Fibroblast of skin of left biceps (primary cell): ENCODE data around the gene TLE3.

Experiments
- DNase-seq, 2 experiments: peaks; one replicate each; pipeline ENCODE4 v3.0.0-alpha.2; 2013; ENCODE audit warnings: low read depth in 2 of 2

Gene TLE3

DNA sequence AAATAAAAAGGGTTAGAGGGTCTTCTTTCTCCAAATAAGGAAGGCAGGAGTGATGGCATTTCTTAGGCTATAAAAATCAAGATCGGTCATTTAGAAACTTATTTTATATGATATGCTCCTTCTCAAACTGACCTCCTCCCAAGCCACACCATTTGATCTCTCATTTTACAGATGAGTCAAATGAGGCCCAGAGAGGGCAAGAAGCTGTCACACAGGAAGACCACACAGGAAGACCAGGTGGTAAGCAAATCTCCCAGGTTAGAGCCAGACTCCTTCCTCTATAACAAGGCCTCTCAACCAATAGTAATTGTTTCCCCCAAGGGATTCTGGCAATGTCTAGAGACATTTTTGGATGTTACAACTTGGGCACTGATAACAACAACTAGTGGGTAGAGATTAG is 13.8 kb downstream of the TLE3 start:
- DNase-seq: no peak

DNA sequence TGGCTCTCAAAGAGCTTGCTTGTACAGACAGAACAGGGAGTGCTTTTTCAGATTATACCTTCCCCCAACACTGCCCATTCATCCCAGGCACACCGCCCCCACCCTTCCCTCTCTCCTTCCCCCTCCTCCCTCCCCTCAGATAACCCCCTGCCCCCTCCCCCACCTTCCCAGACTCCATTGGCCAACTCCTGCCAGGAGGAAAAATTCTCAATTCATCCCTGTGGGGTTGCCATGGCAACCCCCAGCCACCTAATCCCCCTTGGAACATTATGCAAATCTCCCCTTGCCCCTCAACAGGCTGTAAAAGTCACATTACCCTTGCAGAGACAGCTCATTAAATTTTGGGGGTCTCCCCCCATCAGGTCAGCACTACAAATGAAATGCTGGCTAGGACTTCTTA is 14.3 kb downstream of the TLE3 start:
- no peak for DNase-seq

DNA sequence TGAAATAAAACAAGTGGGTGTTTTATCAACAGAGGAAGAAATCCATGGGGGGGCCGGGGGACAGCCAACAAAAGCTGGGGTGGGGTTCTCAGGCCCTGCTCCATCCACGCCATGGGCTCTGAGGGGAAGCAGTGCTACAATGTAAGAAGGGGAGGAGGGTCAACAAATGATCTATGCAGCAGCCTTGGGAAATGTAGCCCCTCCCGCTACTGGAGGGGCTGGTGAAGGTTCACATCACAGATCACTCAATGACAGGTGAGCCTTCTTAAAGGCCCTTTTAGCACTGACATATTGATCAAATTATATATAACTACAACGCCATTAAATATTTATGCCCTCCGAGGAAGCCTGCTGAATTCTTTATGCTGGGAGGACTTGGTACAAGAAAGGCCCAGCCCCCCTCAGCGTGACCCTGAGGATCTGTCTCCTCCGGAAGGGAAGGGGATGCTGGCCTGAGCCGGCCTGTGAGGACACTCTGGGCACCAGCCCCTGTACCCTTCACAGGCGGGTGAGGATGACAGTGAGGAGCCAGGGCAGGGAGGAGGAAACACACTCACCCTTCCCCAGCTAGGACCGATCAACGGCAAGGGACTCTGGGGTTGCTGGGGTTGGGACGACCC is 15.3 kb downstream of the TLE3 start:
- no peak for DNase-seq

DNA sequence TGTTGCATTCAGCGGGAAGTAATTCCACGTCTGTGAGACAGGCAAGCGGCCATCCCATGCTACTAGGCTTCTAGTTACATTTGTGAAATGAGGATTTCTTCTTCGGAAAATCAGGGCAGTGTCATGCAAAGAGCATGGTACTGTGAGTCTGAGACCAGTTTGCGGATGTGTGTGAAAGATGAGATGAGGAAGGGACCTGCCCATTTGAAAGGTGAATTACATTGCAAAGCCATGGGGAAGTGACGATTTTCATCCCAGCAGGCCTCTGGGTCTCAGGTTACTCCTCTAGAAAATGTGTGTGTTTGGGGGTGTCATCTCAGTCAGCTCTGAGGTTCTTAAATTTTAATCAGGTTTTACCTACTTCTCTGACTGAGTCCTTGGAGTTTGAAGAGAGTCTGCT is 16.1 kb downstream of the TLE3 start:
- no peak for DNase-seq

DNA sequence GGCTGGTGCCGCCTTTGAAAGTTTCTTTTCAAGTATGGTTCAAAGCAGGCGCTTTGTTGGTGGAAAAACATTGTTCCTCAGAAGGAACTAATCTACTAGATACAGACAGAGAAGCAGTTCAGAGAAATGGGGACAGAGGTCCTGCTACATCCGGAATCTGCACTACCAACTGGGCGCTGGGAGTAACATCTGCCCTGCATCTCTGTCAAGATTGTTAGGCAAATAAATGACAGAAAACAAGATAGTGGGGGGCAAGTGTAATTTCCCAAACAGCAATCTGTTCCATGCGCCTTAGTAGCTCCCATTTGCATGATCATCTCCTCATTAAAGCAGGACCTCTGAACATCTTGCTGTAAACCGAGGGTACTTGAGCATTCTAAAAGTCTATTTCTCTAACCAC is 17.4 kb downstream of the TLE3 start:
- no peak for DNase-seq

DNA sequence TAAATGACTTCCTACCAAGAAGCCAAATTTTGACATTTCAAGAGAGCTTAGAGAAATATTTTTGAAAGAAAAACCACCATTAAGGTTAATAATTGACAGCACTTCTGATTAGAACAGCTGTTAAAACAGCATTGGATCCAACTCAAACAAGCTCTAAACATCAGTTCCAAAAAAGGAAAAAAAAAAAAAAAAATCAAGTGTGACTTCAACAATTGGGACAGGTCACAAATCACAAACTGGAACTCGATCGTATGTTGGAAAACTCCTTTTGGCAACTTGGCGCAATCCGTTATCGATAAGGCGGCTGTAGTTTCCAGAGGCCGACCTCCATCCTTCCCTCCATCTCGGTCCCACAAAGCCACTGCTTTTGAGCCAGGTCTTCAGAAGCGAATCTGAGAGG is 17.8 kb downstream of the TLE3 start:
- no peak for DNase-seq

DNA sequence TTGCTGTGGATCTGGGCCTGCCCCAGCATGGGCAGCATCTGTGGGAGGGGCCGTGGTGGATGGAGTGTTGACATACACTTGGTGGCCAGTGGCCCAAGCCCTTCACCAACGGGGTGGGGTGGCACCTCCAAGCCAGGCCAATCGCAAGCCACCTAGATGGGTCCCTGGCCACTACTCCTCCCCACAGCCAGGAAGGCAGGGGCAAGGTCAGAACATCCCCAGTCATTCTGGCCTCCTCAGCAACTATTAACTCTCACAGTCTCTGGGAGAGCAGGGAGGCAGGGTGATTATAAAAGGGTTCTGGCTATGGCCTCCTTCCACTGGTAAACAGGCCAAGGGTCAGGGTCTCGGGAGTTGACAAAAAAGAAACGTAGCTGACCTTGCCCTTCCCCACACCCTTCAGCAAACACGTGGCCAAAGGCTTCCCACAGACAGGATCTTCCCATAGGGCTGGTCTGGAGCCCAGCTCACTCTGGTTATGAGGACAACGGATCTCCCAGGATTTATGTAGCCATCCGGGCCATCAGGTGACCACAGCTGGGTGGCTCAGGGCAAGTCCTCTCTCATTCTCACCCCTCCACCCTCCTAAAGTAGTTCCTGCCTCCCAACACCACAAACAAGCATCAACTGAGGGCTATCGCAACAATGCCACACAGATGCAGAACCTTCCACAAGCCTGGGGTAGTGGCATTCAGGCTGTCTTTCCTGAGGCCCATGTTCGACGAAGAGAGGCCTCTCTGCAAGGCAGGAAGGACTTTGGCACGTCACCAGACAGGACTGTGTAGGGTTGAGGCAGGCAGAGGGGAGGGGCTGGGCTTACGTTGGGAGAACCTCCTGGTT is 18.9 kb downstream of the TLE3 start:
- no peak for DNase-seq

DNA sequence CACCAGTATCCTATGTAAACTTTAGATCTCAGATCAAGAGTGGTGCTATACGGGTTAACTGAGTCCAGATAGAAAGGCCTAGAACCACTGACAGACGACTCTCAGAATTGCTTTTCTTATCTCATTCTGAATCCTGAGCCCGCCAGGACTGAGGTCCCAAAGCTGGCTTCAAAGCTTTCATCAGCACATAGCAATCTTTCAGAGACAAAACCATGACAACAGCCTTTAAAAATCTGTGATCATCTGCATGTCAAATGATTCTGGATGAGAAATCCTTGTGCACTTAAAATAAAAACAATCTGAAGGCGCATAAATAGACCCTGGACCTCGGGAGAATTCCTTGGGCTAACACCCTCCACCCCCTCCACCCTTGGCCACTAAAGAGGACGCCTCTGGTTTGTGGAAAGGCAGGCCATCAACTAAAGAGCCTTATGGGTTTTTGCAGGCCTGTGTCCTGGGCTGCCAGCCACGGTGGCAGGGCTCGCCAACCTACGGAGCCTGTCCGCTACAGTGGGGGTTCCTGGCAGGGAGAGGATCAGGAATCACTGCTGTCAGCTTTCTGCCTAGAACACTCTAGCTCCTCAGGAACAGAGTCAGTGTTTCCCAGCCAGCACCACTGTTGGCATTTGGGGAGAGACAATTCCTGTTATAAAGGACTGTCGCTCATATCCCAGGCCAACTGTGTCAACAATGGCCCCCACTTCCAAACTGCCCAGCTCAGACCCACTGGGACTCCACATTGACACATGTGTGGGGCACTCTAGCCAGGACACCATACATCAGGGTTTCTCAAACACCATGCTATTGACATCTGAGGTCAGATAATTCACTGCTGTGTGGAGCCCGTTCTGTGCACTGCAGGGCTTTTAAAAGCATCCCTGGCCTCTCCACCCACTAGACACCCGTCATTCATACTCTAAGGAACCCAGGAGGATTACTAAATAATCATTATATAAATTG is 20.2 kb downstream of the TLE3 start:
- DNase-seq: no peak

DNA sequence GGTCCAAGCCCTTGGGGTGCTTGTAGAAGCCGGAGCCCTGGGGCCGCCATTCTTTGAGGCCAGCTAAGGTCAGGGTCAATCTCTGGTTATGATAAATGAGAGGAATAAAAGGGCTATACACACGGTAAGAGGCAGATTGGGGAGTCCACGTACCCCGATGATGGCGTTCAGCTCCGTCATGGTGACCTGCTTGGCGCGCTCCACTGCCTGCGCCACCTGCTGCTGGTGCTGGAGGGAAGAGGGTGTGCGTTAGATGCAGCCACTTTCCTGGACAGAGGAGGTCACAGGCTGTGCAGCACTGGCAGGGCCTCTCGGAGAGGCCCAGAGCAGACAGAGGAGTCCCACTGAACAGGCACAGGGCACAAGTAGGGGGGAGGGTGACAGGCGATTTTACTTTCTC is 23.3 kb downstream of the TLE3 start:
- no peak for DNase-seq

DNA sequence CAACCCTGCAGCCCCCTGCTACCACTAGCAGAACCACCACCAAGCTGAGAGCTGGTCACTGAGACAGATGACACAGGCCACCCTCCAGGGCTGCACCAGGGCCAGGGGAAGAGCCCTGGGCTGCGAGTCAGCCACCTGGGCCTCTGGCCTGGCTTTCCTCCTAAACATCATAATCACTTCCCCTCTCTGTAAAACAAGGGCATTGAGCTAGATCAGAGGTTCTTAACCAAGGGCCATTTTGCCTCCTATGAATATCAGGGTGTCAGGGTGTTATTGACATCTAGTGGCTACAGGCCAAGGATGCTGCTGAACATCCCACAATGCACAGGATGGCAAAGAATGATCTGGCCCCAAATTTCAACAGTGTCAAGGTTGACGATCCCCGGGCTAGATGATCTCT is 25.2 kb downstream of the TLE3 start:
- DNase-seq: no peak

DNA sequence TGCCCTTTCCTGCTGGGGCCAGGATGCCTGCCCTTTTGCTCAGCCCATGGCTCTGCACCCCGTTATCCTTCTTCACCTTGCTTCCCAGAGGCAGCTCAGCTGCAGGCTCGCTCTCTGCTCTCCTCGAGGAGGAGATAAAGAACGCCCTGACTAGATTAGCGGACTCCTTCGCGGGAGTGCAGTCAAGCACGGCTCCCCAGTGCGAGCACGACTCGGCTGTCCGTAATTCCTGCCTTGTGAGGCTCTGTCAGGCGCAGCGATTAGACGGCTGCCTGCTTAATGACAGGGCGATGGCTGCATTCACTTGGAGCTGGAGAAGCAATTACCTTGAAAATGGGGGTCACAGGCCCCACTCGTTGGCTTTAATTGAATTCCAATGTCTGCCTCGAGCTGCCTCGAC is 25.9 kb downstream of the TLE3 start:
- DNase-seq: no peak

DNA sequence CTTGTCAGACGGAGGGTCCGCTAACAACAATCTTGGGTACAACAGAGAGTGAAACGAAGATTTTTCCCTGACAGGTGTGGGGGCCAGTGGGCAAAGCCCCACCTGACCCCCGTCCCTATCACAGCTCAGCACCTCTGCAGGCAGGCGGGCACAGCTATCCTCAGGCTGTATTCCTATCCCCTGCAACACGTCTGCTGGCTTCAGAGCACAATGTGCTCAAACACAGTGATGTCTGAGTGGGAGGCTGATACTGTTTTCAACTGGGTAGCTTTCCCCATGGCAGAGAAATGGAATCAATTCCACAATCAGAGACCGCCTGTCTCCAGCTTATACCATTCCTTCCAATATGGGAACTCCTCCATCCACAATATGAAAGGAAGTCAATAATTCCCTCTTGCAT is 28.0 kb downstream of the TLE3 start:
- no peak for DNase-seq

DNA sequence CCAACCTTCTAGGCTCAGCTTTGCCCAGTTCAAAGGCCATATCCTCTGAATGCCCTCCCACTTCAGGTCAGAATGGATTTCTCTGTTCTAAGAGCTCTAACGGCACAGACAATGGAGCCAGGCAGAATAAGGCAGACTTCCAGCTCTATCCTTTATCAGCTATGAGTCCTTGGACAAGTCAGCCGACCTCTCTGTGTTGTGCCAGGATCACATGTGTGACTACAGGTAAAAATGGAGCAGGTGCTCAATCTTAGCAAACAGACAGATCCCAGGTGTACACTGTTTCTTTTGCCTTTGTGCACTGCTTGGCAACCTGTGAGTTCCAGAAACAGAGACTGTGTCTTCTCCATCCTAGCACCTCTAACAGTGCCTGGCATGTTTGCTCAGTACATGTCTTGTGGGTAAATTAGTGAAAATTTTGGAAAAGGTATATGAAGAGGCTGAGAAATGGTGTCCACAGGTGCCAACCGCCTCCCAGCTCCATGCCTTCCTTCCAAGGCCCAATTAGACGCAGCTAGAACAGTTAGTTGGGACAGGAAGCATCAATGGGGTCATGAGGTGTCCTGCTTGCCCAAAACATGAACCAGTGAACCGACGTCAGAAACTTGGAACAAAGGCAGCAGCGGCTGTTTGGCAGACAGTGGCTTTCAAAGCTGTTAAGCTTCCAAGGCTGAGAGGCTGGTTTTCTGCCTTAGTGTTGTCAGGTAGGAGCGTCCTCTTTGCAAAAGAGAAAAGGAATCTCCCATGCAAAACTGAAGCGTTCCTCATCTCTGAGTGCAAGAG is 28.7 kb downstream of the TLE3 start:
- no peak for DNase-seq

DNA sequence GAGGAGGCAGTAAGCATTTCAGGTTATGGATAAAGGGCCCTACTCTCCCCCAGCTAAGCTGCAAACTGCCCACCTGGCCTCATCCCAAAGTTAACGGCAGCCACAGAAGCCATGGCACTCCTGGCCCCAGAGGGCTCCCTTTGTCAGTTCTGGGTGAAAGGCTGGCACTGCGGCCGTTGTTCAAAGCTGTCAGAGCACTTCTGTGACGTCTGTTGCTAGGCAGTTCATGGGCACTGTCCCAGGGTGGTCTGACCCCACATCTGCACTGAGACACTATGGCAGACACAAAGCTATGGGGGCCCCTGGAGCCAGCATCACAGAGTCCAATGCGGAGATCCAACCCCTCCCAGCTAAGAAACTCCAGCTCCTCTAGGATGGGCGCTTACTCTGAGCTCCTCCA is 30.0 kb downstream of the TLE3 start:
- DNase-seq: no peak

DNA sequence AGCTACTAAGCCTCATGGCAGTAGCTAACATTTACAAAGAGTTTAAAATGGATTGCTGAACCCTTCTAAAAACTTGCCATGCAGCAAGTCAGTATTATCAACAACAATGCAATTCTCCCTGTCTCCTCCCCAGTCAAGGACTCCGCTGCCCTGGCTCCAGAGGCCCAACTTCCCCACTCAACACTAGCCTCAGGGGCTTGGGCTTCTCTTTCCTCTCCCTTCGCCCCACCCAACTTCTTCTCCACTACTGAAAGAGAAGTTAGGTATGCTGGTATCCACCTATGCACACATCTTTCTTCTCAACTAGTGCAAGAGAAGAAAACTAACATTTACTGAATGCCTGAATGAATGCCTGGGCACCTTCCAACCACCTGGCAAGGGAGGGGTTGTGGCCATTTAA is 30.7 kb downstream of the TLE3 start:
- no peak for DNase-seq

DNA sequence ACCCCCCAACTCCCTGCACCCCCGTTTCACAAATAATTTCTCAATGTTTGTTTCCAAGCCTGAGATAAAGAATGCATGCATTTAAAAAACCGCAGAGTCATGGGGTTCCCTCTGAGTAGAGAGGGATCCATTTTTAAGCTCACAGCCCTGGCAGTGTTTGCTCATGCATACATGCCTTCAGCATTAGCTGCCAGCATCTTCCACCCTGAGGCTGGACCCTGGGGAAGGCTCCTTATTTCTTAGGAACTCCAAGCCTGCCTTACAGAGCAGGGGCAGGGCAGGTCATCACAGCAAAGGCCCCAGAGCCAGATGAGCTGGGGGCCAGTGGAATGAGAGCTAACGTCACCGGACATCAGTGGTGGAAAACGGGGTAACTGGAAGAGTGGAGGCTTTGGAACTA is 31.3 kb downstream of the TLE3 start:
- no peak for DNase-seq

DNA sequence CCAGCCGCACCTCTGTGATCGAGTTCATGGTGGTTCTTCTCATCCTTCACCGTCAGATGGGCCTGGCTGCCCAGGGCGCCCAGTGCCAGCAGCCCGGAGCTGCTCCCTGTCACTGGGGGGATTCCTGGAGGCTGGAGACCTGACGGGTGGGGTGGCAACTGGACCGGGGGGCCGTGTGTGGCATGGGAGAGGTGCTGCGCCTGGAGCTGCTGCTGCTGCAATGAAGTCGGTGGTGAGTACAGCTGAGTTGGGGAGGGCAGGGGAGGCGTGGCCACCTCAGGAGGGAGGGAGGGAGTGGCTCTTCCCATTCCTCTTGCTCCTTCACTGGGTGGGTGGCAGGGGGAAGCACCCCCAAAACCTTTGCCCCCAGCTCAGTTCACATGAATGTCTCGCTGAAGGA is 31.7 kb downstream of the TLE3 start:
- no peak for DNase-seq

DNA sequence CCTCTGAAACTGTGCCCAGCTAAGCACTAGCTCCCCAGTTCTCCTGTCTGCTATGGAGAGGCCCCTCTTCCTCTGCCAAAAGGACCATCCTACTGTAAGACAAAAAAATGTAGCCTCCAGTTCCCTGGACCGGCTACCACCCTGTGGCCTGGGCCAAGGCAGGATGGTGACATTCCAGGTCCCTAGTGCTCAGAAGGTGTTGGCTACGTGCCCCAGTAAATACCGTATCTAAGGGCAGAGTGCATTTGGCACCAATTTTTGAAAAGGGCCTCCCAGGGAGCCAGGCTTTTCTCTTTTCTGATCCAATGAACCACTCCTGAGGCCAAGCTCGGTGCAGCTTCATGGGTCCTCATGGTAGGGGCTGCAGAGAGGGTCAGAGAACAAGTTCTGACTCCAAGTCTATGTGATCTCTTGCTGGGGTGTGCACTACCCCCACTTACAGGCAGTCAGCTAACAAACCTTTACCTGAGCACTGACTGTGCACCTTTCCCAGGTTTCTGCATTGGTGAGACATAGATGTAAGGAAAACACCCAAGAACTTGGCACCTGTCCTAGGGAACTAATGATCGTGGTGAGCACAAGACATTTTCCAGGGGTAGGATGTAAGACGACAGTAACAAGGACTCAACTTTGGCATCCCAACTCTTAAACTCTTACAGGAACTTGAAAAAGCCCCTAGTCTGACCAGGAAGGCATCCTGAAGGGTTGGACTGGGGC is 32.6 kb downstream of the TLE3 start:
- DNase-seq: no peak

DNA sequence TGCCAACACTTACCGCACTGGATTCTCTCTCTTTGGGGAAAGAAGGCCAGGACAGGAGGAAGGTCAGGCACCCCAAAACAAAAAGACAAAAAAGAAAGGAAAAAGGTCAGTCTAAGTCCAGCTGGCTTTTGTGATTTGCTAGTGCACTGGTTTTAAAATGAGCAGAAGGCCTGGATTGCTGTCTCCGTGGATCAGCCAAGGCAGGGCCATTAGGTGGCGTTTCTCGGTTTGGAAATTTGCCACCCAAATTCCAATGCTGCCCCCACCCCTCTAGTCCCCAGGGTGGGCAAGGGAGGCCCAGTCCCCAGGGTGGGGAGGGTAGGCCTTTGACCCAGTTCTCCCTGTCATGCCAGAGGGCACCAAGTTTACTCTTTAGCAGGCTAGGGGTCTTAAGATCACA is 33.3 kb downstream of the TLE3 start:
- no peak for DNase-seq

DNA sequence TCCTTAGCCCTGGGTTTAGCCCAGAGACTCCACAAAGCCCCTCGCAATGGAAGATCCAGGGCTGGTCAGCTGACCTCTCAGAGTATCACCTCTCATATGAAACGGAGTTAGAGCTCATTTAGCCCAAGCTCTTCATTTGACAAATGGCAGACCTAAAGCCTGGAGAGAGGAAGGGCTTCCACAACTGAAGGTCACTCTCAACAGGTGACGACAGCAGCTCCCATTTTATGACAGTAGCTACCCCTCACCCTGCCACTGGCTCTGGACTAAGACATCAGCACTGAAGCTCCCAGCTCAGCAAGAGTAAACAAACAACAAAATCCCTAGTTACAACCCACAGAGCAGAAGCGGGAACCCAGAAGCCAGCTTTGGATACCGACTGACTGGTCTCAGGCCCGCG is 33.7 kb downstream of the TLE3 start:
- DNase-seq: no peak

DNA sequence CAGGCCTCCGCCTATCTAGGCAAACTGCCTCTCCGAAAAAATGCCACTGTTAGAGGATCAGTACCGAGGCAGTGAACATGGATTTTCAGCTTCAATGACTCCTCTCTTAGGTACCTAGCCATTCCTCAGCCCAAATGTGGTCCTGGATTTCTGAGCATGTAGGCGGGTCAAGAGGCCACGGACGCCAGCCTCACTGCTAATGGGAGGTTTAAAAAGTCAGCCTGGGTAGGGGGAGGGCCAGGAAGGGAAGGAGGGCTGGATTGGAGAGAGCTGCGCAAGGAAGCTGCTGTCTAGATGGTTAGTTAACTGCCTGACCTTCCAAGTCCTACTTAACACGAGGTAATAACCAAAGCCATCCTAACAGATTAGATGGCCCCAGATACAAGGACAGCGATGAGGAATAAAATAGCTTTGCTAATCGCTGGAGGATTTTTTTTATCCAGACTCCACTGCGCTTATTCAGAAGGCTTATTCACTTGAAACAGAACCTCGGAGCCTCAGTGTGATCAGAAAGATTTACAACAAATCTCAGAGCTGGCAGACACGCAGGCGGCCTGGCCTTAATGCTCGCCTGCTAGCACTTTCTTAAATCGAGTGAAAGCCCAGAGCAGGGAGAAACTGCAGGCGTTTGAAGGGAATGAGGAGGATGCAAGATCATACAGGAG is 34.3 kb downstream of the TLE3 start:
- no peak for DNase-seq
